HepG2 (cell line): ENCODE measurements around the gene MTMR1. TPM values are rescaled to one million over a fixed set of nuclear protein-coding genes. Genes with fewer than 3 reads are reported as not detected.

Experiments
- ATAC-seq: fragments of 200-7000 bp; cut with Tn5 transposase; 3 replicates; pipeline ENCODE4 v1.9.1; 2020; ENCODE audit warnings: mild to moderate bottlenecking, moderate library complexity
- BruUV-seq: library from RNA; stranded (reverse); fragments of 400-500 nt; replicated peaks from 2 replicates; lab custom pipeline; 2021; lab: Mats Ljungman, UMichigan
- CTCF ChIA-PET: fragments of 300-600 bp; formaldehyde crosslinking; extraction: SDS; loops from one replicate; lab custom pipeline; 2021; ENCODE audit warnings: low total read pairs, inconsistent platforms, low intra/inter-chr PET ratio; lab: Yijun Ruan, JAX
- POLR2A ChIA-PET: fragments of 350-600 bp; sonication (Branson Sonifier 250); formaldehyde crosslinking; loops from one replicate; lab custom pipeline; 2020; ENCODE audit warnings: antibody characterized with exemption, inconsistent platforms; lab: Yijun Ruan, JAX
- DNase-seq: peaks from one replicate; pipeline ENCODE4 v3.0.0-alpha.2; 2015; ENCODE audit warnings: low spot score
- FAIRE-seq: peaks from 3 replicates; lab custom pipeline; 2011; peaks lifted over from hg19 to GRCh38; lab: Jason Lieb, UNC
- H2AFZ ChIP-seq: one replicate; pipeline ENCODE4 v1.6.1; 2011; ENCODE audit warnings: low read length, inconsistent platforms
- H3K27ac ChIP-seq: fragments of 300-600 bp; 3 replicates; pipeline ENCODE4 v1.8.0; 2011; ENCODE audit warnings: mixed run types, mild to moderate bottlenecking, mixed read lengths, low read length, inconsistent platforms; ENCODE audit not compliant: insufficient read depth; ENCODE audit errors: extremely low read length
- H3K27me3 ChIP-seq, 2 experiments: fragments of 200-600 bp in 1 of 2; 2 replicates in 1 of 2; 3 replicates in 1 of 2; pipeline versions ENCODE4 v1.6.0 to v1.8.0; 2011; ENCODE audit warnings: low read length in 2 of 2, mild to moderate bottlenecking in 2 of 2, moderate library complexity in 2 of 2, inconsistent platforms in 1 of 2; ENCODE audit not compliant: insufficient read depth in 2 of 2, control insufficient read depth in 1 of 2
- H3K36me3 ChIP-seq, 2 experiments: fragments of 200-600 bp in 1 of 2; replicated peaks in 1 of 2; 2 replicates in 1 of 2; 3 replicates in 1 of 2; pipeline versions ENCODE4 v1.5.1 to v1.8.0; 2011; ENCODE audit warnings: low read length in 2 of 2, inconsistent platforms in 1 of 2; ENCODE audit not compliant: insufficient read depth in 2 of 2, control insufficient read depth in 1 of 2
- H3K4me1 ChIP-seq: 2 replicates; pipeline ENCODE4 v1.5.1; 2012; ENCODE audit warnings: low read length, inconsistent platforms; ENCODE audit not compliant: insufficient read depth
- H3K4me2 ChIP-seq: 2 replicates; pipeline ENCODE4 v1.6.0; 2011; ENCODE audit warnings: low read depth, low read length, inconsistent platforms
- H3K4me3 ChIP-seq, 3 experiments: fragments of 200-600 bp in 1 of 3; sonication (generic), shearing (Covaris generic) in 1 of 3; replicated peaks in 1 of 3; 2 replicates each; pipeline ENCODE4 v1.5.1; 2011 to 2016; ENCODE audit warnings: low read length in 3 of 3, inconsistent platforms in 2 of 3, low read depth in 2 of 3, mild to moderate bottlenecking in 2 of 3, control low read depth in 1 of 3, mixed read lengths in 1 of 3; ENCODE audit not compliant: insufficient read depth in 1 of 3
- H3K79me2 ChIP-seq: one replicate; pipeline ENCODE4 v1.6.1; 2011; ENCODE audit warnings: low read length, inconsistent platforms; ENCODE audit not compliant: insufficient read depth
- H3K9ac ChIP-seq: 2 replicates; pipeline ENCODE4 v1.6.0; 2011; ENCODE audit warnings: mild to moderate bottlenecking, low read depth, low read length, inconsistent platforms; ENCODE audit not compliant: insufficient read depth
- H3K9me3 ChIP-seq: 2 replicates; pipeline ENCODE4 v1.5.1; 2012; ENCODE audit warnings: mild to moderate bottlenecking, low read length
- H4K20me1 ChIP-seq: 2 replicates; pipeline ENCODE4 v1.6.0; 2011; ENCODE audit warnings: inconsistent platforms, mild to moderate bottlenecking, low read length, moderate library complexity; ENCODE audit not compliant: insufficient read depth
- FUBP1 ChIP-seq: sonication (generic); formaldehyde crosslinking; IDR thresholded peaks from 2 replicates; pipeline ENCODE4 v1.5.1; 2020; ENCODE audit warnings: missing genetic modification reagents, mild to moderate bottlenecking, borderline replicate concordance
- GPBP1L1 ChIP-seq: sonication (generic); formaldehyde crosslinking; IDR thresholded peaks from 2 replicates; pipeline ENCODE4 v1.5.0; 2020; ENCODE audit warnings: mild to moderate bottlenecking, missing genetic modification reagents
- HOXA5 ChIP-seq: sonication (generic); formaldehyde crosslinking; IDR thresholded peaks from 2 replicates; pipeline ENCODE4 v1.4.0; 2020; ENCODE audit warnings: missing genetic modification reagents
- MTA3 ChIP-seq: sonication (generic); formaldehyde crosslinking; IDR thresholded peaks from 2 replicates; pipeline ENCODE4 v1.4.0; 2020; ENCODE audit warnings: missing genetic modification reagents
- ZMAT5 ChIP-seq: sonication (generic); formaldehyde crosslinking; IDR thresholded peaks from 2 replicates; pipeline ENCODE4 v1.5.0; 2020; ENCODE audit warnings: mild to moderate bottlenecking, low read depth, missing genetic modification reagents, borderline replicate concordance
- ZNF503 ChIP-seq: sonication (generic); formaldehyde crosslinking; IDR thresholded peaks from 2 replicates; pipeline ENCODE4 v1.4.0; 2020; ENCODE audit warnings: missing genetic modification reagents
- ZNF737 ChIP-seq: sonication (generic); formaldehyde crosslinking; IDR thresholded peaks from 2 replicates; pipeline ENCODE4 v1.5.0; 2020; ENCODE audit warnings: missing genetic modification reagents, mild to moderate bottlenecking, borderline replicate concordance
- WGBS: methylation state at CpG from one replicate; pipeline ENCODE4 v1.1.6; 2017; ENCODE audit warnings: low lambda C conversion rate; 5-methylcytosine and 5-hydroxymethylcytosine counted together
- in situ Hi-C: cut with HindIII; loops from 2 replicates; pipeline ENCODE4 v1.10.0; 2017; ENCODE audit warnings: low pct_unique_long_range_greater_than_20kb; ENCODE audit not compliant: extremely low pct_ligation_motif_present
- intact Hi-C: fragments of 100-400 bp; cut with micrococcal nuclease; formaldehyde crosslinking; loops from one replicate; pipeline ENCODE4 v1.10.0; 2022; ENCODE audit not compliant: unreplicated experiment
- polyA plus RNA-seq, 8 experiments: library from polyadenylated mRNA; depleted of rRNA in 3 of 8; stranded (reverse) in 7 of 8; unstranded in 1 of 8; fragments of >200 nt; fragmentation: Illumina TruSeq in 4 of 8; extraction: Trizol in 4 of 8; gene quantifications; 2 replicates each; pipeline versions ENCODE4 v1.2.1 to v1.2.3, GENCODE V29; 2011 to 2016; ENCODE audit warnings: low read depth in 4 of 8, missing spikeins in 1 of 8, mixed read lengths in 1 of 8; ENCODE audit not compliant: insufficient read depth in 1 of 8
- total RNA-seq, 5 experiments: library from RNA; depleted of rRNA; stranded (reverse); fragments of >200 nt; fragmentation: Illumina TruSeq; extraction: Trizol; gene quantifications; 2 replicates each; pipeline ENCODE4 v1.2.3, GENCODE V29; 2016; ENCODE audit warnings: low read depth in 1 of 5
- TF ChIP-seq, protein P1 (sequence below): sonication (generic); formaldehyde crosslinking; IDR thresholded peaks from 2 replicates; pipeline ENCODE4 v1.5.0; 2020; ENCODE audit warnings: mild to moderate bottlenecking, missing genetic modification reagents, moderate library complexity

The MTMR1 gene
- total and polyA plus RNA-seq, 2 of the 13 experiments (the other 11 are each of a cell fraction or from before 2014, with no cell fraction given), result 8.9 to 11.1 TPM

- POLR2A ChIA-PET, result no interaction called here
- Histone ChIP-seq H3K36me3 (no peaks in the 10 kb centered on the region), H3K4me3 (no peak overlapping the region), H3K27me3 (no peaks in the 10 kb centered on the region), H3K4me1 (no peaks in the 10 kb centered on the region), H3K4me2 (no peak overlapping the region), H3K79me2 (no peaks in the 10 kb centered on the region), H4K20me1 (no peaks in the 10 kb centered on the region)
- FAIRE-seq, result no peak
- intact Hi-C loops (loop anchor here (2.0 kb wide), 1 partner anchor 33 kb away; no protein-coding TSS in a partner anchor), in situ Hi-C loops (loop anchor here (10.0 to 25.0 kb wide), 2 partner anchors 139 to 721 kb away; no protein-coding TSS in a partner anchor)
- TF ChIP-seq MTA3 (CRISPR knock-in tag), result no peak
- TF ChIP-seq, protein P1, sequence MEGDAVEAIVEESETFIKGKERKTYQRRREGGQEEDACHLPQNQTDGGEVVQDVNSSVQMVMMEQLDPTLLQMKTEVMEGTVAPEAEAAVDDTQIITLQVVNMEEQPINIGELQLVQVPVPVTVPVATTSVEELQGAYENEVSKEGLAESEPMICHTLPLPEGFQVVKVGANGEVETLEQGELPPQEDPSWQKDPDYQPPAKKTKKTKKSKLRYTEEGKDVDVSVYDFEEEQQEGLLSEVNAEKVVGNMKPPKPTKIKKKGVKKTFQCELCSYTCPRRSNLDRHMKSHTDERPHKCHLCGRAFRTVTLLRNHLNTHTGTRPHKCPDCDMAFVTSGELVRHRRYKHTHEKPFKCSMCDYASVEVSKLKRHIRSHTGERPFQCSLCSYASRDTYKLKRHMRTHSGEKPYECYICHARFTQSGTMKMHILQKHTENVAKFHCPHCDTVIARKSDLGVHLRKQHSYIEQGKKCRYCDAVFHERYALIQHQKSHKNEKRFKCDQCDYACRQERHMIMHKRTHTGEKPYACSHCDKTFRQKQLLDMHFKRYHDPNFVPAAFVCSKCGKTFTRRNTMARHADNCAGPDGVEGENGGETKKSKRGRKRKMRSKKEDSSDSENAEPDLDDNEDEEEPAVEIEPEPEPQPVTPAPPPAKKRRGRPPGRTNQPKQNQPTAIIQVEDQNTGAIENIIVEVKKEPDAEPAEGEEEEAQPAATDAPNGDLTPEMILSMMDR, result peak; percentile 50
- TF ChIP-seq, all 625 proteins: peak for 1
- ATAC-seq (no peak), DNase-seq (peak; percentile 26)
- WGBS, result 30% methylated on average over 6 of the region's 7 CpGs
- BruUV-seq, result no TSS peak
- CTCF ChIA-PET, result interaction anchor here (1.3 to 2.4 kb wide), 2 partner anchors 34 to 139 kb away, joined by 4 to 14 read pairs; no protein-coding TSS in a partner anchor
- H2AFZ ChIP-seq, result no peak overlapping the region
- no peaks in the 10 kb centered on the region for H3K9me3 ChIP-seq
- H3K9ac ChIP-seq, result no peak overlapping the region
- H3K27ac ChIP-seq, result no peak overlapping the region
These were observed 9.6 kb upstream of the MTMR1 start for GRCh38 chrX:150683536-150684146.

- H3K4me2 ChIP-seq, result no peak overlapping the region; the same call in 1 of the 2 replicates
- H3K27ac ChIP-seq, result no peak overlapping the region
- H3K4me1 ChIP-seq, result peaks cover 9% of the 10 kb centered on the region
- no peaks in the 10 kb centered on the region for H3K36me3 ChIP-seq
- peak; percentile 29 for DNase-seq
- FAIRE-seq, result no peak
- H3K9ac ChIP-seq, result no peak overlapping the region
- in situ Hi-C loops (loop anchor here (10.0 to 25.0 kb wide), 2 partner anchors 144 to 727 kb away; no protein-coding TSS in a partner anchor), intact Hi-C loops (no loop called here)
- CTCF ChIA-PET, result no interaction called here
- 14% methylated on average over 1 of the region's 5 CpGs for WGBS
- no peak overlapping the region for H2AFZ ChIP-seq
- BruUV-seq, result no TSS peak
- H4K20me1 ChIP-seq, result no peaks in the 10 kb centered on the region
- H3K9me3 ChIP-seq, result no peaks in the 10 kb centered on the region
- no peaks in the 10 kb centered on the region for H3K27me3 ChIP-seq
- ATAC-seq, result no peak
- no peak overlapping the region for H3K4me3 ChIP-seq
- H3K79me2 ChIP-seq, result no peaks in the 10 kb centered on the region
- POLR2A ChIA-PET, result no interaction called here
- TF ChIP-seq GPBP1L1 (CRISPR knock-in tag), result no peak
- TF ChIP-seq ZMAT5 (CRISPR knock-in tag), result no peak
- TF ChIP-seq HOXA5, result no peak
- TF ChIP-seq ZNF737, result no peak
- TF ChIP-seq ZNF503, result no peak
- no peak for TF ChIP-seq FUBP1 (CRISPR knock-in tag)
These were observed 4.2 kb upstream of the MTMR1 start for GRCh38 chrX:150688911-150689451.
